ENCODE measurements around the gene SEC14L6.
"Not testable (repeated sequence)": the region's sequence is repeated elsewhere in the genome, so short reads cannot be mapped to it uniquely, and the experiment has no call there.

SEC14L6 gene

GRCh38 chr22:30546616-30547015 is at the start of gene SEC14L6:
Gene SEC14L6, minus strand, starts transcription at chr22:30546741. Its CDS starts 59 bp downstream, at chr22:30546682.
- no peak for DNase-seq

- no peak for DNase-seq
Observed at GRCh38 chr22:30596199-30596598, 49.7 kb upstream of the SEC14L6 start.

- DNase-seq, result not testable (repeated sequence)
Observed at GRCh38 chr22:30592360-30592713, 45.8 kb upstream of the SEC14L6 start.

- DNase-seq, result peak; percentile 99
Observed at GRCh38 chr22:30591588-30592359, 45.2 kb upstream of the SEC14L6 start, which contains the start of gene PES1. Gene PES1, minus strand, starts transcription at chr22:30591910. Its CDS starts 77 bp downstream, at chr22:30591833.

- DNase-seq, result no peak
Observed at GRCh38 chr22:30591191-30591587, 44.6 kb upstream of the SEC14L6 start.

GRCh38 chr22:30586414-30586813 is 39.9 kb upstream of the SEC14L6 start:
- no peak for DNase-seq

- no peak for DNase-seq
Observed at GRCh38 chr22:30584441-30584840, 37.9 kb upstream of the SEC14L6 start.

GRCh38 chr22:30582788-30583545 is 36.4 kb upstream of the SEC14L6 start:
- DNase-seq, result no peak

GRCh38 chr22:30582051-30582450 is 35.5 kb upstream of the SEC14L6 start:
- no peak for DNase-seq

- no peak for DNase-seq
Observed at GRCh38 chr22:30580896-30581295, 34.4 kb upstream of the SEC14L6 start.

GRCh38 chr22:30578481-30578880 is 31.9 kb upstream of the SEC14L6 start:
- DNase-seq, result no peak

GRCh38 chr22:30575859-30576258 is 29.3 kb upstream of the SEC14L6 start:
- no peak for DNase-seq

GRCh38 chr22:30574997-30575671 is 28.6 kb upstream of the SEC14L6 start:
- no peak for DNase-seq

- no peak for DNase-seq
Observed at GRCh38 chr22:30574095-30574981, 27.8 kb upstream of the SEC14L6 start, which contains the start of gene GAL3ST1. Gene GAL3ST1, minus strand, starts transcription at chr22:30574665. Its CDS starts 17,273 bp downstream, at chr22:30557392.

GRCh38 chr22:30573594-30574094 is 27.1 kb upstream of the SEC14L6 start:
- no peak for DNase-seq

GRCh38 chr22:30572840-30573593 is 26.5 kb upstream of the SEC14L6 start:
- DNase-seq, result no peak

- no peak for DNase-seq
Observed at GRCh38 chr22:30572210-30572609, 25.7 kb upstream of the SEC14L6 start.

GRCh38 chr22:30569674-30570202 is 23.2 kb upstream of the SEC14L6 start:
- DNase-seq, result no peak

GRCh38 chr22:30568137-30568805 is 21.7 kb upstream of the SEC14L6 start:
- no peak for DNase-seq

- DNase-seq, result not testable (repeated sequence)
Observed at GRCh38 chr22:30567277-30567676, 20.7 kb upstream of the SEC14L6 start.

- DNase-seq, result no peak
Observed at GRCh38 chr22:30566125-30566524, 19.6 kb upstream of the SEC14L6 start.
